ENCODE data around the gene HAP1.

- TF ChIP-seq POLR2A (IDR thresholded peaks at IDR 0.05) = no peak
- TF ChIP-seq, protein P1, sequence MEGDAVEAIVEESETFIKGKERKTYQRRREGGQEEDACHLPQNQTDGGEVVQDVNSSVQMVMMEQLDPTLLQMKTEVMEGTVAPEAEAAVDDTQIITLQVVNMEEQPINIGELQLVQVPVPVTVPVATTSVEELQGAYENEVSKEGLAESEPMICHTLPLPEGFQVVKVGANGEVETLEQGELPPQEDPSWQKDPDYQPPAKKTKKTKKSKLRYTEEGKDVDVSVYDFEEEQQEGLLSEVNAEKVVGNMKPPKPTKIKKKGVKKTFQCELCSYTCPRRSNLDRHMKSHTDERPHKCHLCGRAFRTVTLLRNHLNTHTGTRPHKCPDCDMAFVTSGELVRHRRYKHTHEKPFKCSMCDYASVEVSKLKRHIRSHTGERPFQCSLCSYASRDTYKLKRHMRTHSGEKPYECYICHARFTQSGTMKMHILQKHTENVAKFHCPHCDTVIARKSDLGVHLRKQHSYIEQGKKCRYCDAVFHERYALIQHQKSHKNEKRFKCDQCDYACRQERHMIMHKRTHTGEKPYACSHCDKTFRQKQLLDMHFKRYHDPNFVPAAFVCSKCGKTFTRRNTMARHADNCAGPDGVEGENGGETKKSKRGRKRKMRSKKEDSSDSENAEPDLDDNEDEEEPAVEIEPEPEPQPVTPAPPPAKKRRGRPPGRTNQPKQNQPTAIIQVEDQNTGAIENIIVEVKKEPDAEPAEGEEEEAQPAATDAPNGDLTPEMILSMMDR (IDR thresholded peaks at IDR 0.05) = no peak
These were observed 47.7 kb upstream of the HAP1 start for GRCh38 chr17:41782142-41782541.
